Renal cortical epithelial cell (primary cell): ENCODE results near the gene PIK3R4. TPM values are rescaled to one million over a fixed set of nuclear protein-coding genes. Genes with fewer than 3 reads are reported as not detected.

Source experiments
- DNase-seq: peaks from one replicate; pipeline ENCODE4 v3.0.0-alpha.2; 2011; ENCODE audit warnings: low read depth
- total RNA-seq: library from RNA; depleted of rRNA; stranded (reverse); fragments of >200 nt; gene quantifications from 2 replicates; pipeline ENCODE4 v1.2.3, GENCODE V29; 2014

Gene PIK3R4
- total RNA-seq = 20.5 and 40.9 TPM in 2 replicates

- peak; percentile 98 for DNase-seq
These were observed at the start of gene PIK3R4 for GRCh38 chr3:130746246-130747039. TSS of gene PIK3R4 (minus strand) at chr3:130746829. CDS start at chr3:130745218, 1,611 bp downstream.

GRCh38 chr3:130795396-130795795 lies 48.8 kb upstream of the PIK3R4 start:
- DNase-seq = no peak

DNA sequence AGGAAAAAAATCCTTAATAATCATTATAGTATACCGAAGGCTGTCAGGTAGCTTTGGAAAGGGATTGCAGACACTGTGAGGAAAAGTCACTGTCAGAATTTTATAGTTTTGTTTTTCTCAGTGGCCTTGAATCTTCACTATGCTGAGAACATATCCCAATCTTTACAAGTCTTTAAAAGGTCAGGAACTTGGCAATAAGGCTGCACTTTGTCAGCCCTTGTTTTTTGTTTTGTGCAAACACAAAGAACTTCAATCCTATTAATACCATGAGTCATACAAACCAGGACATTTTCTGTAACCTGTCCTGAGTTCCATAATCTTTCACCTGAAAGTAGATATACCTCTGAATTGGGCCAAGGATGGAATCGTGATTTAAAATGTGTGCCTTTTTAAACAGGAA lies 45.6 kb upstream of the PIK3R4 start:
- DNase-seq = no peak

DNA sequence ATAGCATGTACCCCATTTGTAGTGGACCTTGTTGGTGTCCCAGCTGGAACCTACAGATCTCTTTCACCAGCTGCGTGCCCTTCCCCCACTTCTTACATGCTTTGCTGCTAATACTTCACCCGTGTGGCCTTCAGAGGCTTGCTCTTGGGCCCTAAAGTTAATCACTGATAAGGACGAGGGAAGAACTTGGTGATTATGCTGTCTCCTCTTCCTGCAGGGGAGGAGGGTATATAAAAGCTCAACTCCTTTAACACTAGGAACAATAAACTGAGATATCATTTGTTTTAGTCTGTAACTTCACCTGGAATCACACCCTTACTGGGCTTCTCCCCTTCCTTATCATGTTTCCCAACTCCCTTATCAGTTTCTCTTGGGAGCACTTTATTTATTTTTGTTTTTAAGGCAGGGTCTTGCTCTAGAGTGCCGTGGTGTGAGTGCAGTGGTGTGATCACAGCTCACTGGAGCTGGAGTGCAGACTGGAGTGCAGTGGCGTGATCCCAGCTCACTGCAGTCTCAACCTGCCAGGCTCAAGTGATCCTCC lies 43.2 kb upstream of the PIK3R4 start:
- no peak for DNase-seq

- DNase-seq = no peak
These were observed 40.9 kb upstream of the PIK3R4 start for GRCh38 chr3:130787422-130788068.

- no peak for DNase-seq
These were observed 39.7 kb upstream of the PIK3R4 start for GRCh38 chr3:130786306-130786705.

DNA sequence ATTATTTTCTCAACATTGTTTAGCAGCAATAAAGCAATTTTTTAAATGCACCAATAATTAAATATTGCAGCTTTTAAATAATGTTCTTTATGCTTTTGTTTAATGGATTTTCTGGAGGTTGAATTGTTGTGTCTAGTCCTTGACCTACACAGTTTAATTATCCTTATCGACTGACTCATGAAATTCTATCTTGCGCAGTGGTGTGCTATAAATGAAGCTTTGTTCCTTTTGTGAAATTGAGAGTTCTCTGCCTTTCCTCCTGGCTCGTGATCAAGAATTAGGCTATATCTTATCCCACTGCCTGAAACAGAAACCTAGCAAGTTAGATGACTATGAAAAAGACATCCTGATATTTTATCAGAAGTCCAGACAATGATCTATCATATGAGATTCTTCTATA lies 37.0 kb upstream of the PIK3R4 start:
- no peak for DNase-seq

DNA sequence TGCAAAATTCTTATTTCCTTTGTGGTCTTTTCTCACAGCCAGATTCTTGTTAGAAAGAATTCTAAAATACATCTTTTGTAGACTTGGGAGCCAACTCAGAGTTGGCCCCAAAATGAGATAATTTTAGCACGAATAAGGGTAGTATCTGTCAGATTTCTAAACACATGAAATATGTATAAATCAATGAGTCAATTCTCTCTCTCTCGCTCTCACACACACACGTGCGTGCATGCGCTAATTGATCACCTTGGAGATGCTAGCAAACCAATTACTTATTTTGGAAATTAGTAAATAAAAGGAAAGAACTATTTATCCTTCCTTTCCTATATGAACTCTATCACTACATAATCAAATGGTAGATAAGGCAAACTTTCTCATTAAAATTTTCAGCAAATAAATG lies 32.9 kb upstream of the PIK3R4 start:
- DNase-seq = no peak

GRCh38 chr3:130779031-130779430 lies 32.4 kb upstream of the PIK3R4 start:
- DNase-seq = no peak

GRCh38 chr3:130773366-130773765 lies 26.7 kb upstream of the PIK3R4 start:
- DNase-seq = no peak

GRCh38 chr3:130772129-130772528 lies 25.5 kb upstream of the PIK3R4 start:
- DNase-seq = no peak

GRCh38 chr3:130770644-130771043 lies 24.0 kb upstream of the PIK3R4 start:
- DNase-seq = no peak

DNA sequence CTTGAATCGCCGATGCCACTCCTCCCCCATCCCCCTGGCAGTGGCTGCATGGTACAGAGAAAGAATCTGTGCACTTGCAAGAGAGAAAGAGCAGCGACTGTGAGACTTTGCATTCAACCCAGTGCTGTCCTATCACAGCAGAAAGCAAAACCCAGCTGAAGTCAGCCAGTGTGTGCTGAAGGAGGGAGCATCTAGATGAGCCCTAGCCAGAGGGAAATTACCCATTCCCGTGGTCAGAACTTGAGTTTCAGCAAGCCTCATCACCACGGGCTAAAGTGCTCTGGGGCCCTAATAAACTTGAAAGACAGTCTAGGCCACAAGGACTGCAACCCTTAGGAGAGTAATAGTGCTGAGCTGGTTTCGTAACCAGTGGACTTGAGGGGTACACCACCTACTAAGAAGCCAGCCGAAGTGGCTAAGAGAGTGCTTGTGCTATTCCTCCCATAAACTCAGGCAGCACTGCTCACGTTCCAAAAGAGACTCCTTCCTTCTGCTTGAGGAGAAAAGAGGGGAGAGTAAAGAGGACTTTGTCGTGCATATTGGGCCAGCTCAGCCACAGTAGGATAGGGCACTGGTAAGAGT lies 15.2 kb upstream of the PIK3R4 start:
- DNase-seq = no peak

DNA sequence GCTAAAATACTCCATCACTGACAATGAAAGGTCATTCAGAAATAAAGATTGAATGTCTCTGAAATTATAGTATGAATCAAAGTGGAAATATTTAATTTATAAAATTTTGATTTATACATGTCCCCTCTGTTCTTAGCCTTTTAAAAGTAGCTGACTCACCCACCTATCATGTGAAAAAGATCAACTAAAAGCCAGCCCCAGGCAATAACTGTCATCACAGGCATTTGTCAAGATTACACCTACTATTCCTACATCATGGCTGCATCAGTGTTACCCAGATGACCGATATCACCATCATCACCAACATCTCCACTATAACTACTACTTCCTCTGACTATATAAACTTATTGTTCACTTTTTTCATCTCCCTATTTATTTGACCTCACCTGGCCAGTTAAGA lies 14.3 kb upstream of the PIK3R4 start:
- DNase-seq = no peak

DNA sequence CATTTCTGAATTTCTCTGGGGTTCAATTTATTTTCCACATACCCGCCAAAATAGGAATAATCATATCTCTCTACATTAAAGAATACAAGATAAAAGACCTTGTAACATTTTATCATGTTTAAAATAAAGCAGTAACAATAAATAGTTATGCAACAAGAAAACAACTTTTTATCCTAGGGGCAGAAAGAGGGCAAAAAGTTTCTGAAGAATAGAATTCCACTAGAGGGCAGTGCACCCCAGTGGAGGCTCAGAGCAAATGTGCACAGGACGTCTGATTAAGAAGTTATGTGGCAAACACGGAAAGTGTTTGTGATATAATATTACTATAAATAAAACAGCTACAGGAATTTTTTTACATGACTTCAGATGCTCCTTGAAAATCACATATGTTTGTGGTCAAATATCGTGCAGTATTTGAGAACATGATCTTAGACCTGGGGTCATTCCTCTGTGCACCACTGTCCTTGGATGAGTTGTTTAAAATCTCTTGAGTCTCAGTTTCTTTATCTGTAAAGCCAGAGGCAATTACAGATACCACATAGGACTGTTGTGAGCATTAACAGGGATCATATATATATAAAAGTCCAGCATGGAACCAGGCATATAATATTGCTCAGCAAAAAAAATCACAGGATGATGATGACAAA lies 13.2 kb upstream of the PIK3R4 start:
- peak; percentile 52 for DNase-seq

DNA sequence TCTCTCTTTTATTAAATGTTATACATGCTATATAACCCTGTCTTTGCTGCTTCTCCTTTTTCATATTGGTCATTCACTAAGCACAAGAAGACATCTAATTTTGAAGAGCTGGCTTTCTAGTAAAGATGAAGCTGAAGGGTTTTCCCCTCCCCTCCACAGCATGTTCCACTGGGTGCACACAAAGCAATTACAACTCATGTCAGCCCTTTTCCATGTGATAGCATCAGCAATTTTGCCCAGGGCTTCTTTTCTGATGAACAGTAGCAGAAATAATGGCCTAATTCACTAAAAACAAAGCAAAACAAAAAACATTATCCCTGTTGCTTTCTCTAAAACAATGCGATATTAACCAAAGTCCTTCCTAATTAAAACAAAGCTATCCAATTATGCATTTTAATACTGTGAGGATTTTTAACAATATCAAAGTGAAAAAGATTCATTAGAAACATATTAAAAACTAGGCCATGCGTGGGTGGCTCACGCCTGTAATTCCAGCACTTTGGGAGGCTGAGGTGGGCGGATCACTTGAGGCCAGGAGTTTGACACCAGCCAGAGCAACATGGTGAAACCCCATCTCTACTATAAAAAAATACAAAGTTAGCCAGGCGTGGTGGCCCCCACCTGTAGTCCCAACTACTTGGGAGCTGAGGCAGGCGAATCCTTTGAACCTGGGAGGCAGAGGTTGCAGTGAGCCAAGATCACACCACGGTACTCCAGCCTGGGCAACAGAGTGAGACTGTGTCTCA lies 12.2 kb upstream of the PIK3R4 start:
- no peak for DNase-seq

DNA sequence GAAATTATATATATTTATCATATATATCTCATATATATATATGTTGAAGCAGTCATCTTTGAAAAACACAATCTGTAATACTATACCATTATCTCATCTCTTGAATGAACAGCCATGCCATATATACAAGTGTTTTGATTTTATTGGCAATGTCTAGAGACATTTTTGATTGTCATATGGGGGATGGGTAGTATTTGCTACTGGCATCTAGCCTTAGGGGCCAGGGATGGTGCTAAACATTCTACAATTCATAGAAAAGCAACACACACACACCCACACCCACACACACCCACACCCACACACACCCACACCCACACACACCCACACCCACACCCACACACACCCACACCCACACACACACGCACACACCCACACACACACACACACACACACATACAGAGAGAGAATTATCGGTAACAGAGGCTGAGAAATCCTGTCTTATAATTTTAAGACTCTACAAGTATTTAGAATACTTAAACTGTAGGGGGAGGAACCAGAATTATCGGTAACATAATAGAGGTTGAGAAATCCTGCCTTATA lies 11.1 kb upstream of the PIK3R4 start:
- no peak for DNase-seq

- DNase-seq = peak; percentile 47
These were observed 9.0 kb upstream of the PIK3R4 start for GRCh38 chr3:130755666-130756065.

- peak; percentile 25 for DNase-seq
These were observed 2.4 kb upstream of the PIK3R4 start for GRCh38 chr3:130748981-130749380.

- no peak for DNase-seq
These were observed 1.8 kb upstream of the PIK3R4 start for GRCh38 chr3:130748467-130748861.

DNA sequence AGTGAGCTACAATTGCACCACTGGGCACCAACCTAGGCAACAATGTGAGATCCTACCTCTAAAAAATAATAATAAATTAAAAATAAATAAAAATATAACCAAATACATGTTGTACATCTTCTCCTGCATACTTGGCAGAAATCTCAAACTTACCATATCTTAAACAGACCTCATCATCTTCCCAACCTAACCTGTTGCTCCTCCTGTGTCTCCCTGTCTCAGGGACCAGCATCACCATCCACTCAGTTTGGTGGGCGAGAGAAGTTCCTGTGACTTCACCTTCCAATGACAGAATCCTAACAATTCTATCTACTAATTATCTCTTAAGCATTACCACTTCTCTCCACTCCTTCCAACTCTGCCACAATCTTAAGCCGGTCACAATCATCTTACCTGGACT lies 3.3 kb downstream of the PIK3R4 start:
- DNase-seq = no peak
